PC-9 (cell line): ENCODE data around the gene NPEPL1. TPM values are rescaled to one million over a fixed set of nuclear protein-coding genes. Genes with fewer than 3 reads are reported as not detected.

Experiments
- BruUV-seq: library from RNA; stranded (reverse); fragments of 400-500 nt; replicated peaks from 2 replicates; lab custom pipeline; 2021; lab: Mats Ljungman, UMichigan
- CTCF ChIA-PET: fragments of 300-600 bp; sonication (Branson Sonifier 250); formaldehyde crosslinking; loops from one replicate; lab custom pipeline; 2022; ENCODE audit warnings: antibody characterized with exemption; lab: Charles Lee
- POLR2A ChIA-PET: fragments of 300-600 bp; sonication (Branson Sonifier 250); formaldehyde crosslinking; loops from one replicate; lab custom pipeline; 2022; ENCODE audit warnings: antibody characterized with exemption; ENCODE audit not compliant: unreplicated experiment; lab: Charles Lee
- DNase-seq, 2 experiments: peaks; one replicate each; pipeline versions ENCODE4 v3.0.0 to v3.0.0-alpha.2; 2015 to 2022; ENCODE audit warnings: mixed read lengths in 1 of 2
- H2AFZ ChIP-seq: fragments of 200-600 bp; sonication (generic); 2 replicates; pipeline ENCODE4 v1.8.1; 2017; ENCODE audit warnings: antibody characterized with exemption
- H3F3A ChIP-seq: fragments of 200-600 bp; sonication (generic); 2 replicates; pipeline ENCODE4 v1.8.1; 2017; ENCODE audit warnings: antibody characterized with exemption, mild to moderate bottlenecking, low read depth; ENCODE audit not compliant: insufficient read depth
- H3K27ac ChIP-seq: fragments of 200-600 bp; sonication (generic); 2 replicates; pipeline ENCODE4 v1.6.1; 2016; ENCODE audit warnings: mixed run types
- H3K27me3 ChIP-seq: fragments of 200-600 bp; sonication (generic); 2 replicates; pipeline ENCODE4 v1.6.1; 2016; ENCODE audit warnings: low read depth, mixed run types; ENCODE audit not compliant: insufficient read depth
- H3K36me3 ChIP-seq: fragments of 200-600 bp; sonication (generic); 2 replicates; pipeline ENCODE4 v1.6.1; 2016; ENCODE audit warnings: low read depth, mixed run types
- H3K4me1 ChIP-seq: fragments of 200-600 bp; sonication (generic); replicated peaks from 2 replicates; pipeline ENCODE4 v1.6.1; 2016; ENCODE audit warnings: mixed run types; ENCODE audit not compliant: insufficient read depth
- H3K4me2 ChIP-seq: fragments of 200-600 bp; sonication (generic); 2 replicates; pipeline ENCODE4 v1.6.1; 2017; ENCODE audit warnings: mixed run types
- H3K4me3 ChIP-seq: fragments of 200-600 bp; sonication (generic); 2 replicates; pipeline ENCODE4 v1.6.1; 2016; ENCODE audit warnings: mixed run types
- H3K79me2 ChIP-seq: fragments of 200-600 bp; sonication (generic); 2 replicates; pipeline ENCODE4 v1.6.1; 2017; ENCODE audit warnings: low read depth, mixed run types
- H3K9me2 ChIP-seq: fragments of 200-600 bp; sonication (generic); 2 replicates; pipeline ENCODE4 v1.8.1; 2017; ENCODE audit warnings: mild to moderate bottlenecking; ENCODE audit not compliant: insufficient read depth
- H3K9me3 ChIP-seq: fragments of 200-600 bp; sonication (generic); 2 replicates; pipeline ENCODE4 v1.8.1; 2016; ENCODE audit warnings: low read depth; ENCODE audit not compliant: insufficient read depth
- H4K20me1 ChIP-seq: fragments of 200-600 bp; sonication (generic); 2 replicates; pipeline ENCODE4 v1.8.1; 2017; ENCODE audit not compliant: insufficient read depth
- EZH2 ChIP-seq: fragments of 200-600 bp; sonication (generic); IDR thresholded peaks from 2 replicates; pipeline ENCODE4 v1.8.0; 2017; ENCODE audit warnings: antibody characterized with exemption, low read depth
- intact Hi-C: fragments of 100-400 bp; cut with micrococcal nuclease; formaldehyde crosslinking; loops from one replicate; pipeline ENCODE4 v1.10.0; 2022; ENCODE audit not compliant: unreplicated experiment
- total RNA-seq: library from RNA; stranded (reverse); gene quantifications from 2 replicates; pipeline ENCODE4 v1.2.3, GENCODE V29; 2021
- TF ChIP-seq, protein P1 (sequence below): fragments of 200-600 bp; sonication (generic); conservative IDR thresholded peaks from 2 replicates; pipeline ENCODE4 v1.6.1; 2017; ENCODE audit warnings: mixed run types, antibody characterized with exemption, mild to moderate bottlenecking, moderate library complexity

NPEPL1 gene
- total RNA-seq, 1 experiment from 2014 or later: 24.0 TPM

DNA sequence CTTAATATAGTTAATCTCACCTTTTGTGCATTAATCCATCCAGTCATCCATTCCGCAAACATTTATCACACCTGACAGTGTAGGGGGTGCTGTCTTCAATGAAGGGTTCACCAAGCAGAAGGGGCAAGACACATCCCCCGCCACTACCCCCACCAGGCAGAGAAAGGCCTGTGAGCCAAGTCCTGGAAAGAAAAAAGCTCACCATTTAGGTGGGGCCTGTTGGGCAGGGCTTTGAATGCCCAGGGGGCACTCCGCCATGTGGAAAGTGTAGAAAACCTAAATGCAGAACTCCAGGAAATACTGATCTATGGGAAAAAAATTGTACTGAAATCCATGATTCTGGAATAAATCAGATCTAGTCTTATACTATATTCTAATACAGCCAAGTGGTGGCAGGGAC lies 46.3 kb upstream of the NPEPL1 start:
- Histone ChIP-seq H3K9me2 (no peaks in the 10 kb centered on the region), H3K4me3 (no peak overlapping the region), H2AFZ (no peak overlapping the region), H3K79me2 (peaks cover 2% of the 10 kb centered on the region), H3K27ac (no peak overlapping the region), H3K4me2 (no peak overlapping the region), H4K20me1 (no peaks in the 10 kb centered on the region), H3K27me3 (no peaks in the 10 kb centered on the region), H3K4me1 (peaks cover 18% of the 10 kb centered on the region), H3K36me3 (no peaks in the 10 kb centered on the region), H3K9me3 (no peaks in the 10 kb centered on the region), H3F3A (peaks cover 5% of the 10 kb centered on the region; the same call in 1 of the 2 replicates)
- no TSS peak for BruUV-seq
- TF ChIP-seq, protein P1, sequence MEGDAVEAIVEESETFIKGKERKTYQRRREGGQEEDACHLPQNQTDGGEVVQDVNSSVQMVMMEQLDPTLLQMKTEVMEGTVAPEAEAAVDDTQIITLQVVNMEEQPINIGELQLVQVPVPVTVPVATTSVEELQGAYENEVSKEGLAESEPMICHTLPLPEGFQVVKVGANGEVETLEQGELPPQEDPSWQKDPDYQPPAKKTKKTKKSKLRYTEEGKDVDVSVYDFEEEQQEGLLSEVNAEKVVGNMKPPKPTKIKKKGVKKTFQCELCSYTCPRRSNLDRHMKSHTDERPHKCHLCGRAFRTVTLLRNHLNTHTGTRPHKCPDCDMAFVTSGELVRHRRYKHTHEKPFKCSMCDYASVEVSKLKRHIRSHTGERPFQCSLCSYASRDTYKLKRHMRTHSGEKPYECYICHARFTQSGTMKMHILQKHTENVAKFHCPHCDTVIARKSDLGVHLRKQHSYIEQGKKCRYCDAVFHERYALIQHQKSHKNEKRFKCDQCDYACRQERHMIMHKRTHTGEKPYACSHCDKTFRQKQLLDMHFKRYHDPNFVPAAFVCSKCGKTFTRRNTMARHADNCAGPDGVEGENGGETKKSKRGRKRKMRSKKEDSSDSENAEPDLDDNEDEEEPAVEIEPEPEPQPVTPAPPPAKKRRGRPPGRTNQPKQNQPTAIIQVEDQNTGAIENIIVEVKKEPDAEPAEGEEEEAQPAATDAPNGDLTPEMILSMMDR: no peak
- TF ChIP-seq EZH2: no peak
- intact Hi-C loops: no loop called here
- ChIA-PET POLR2A (interaction anchor here (0.5 kb wide), 1 partner anchor 225 kb away, joined by 10 read pairs; no protein-coding TSS in a partner anchor), CTCF (no interaction called here)
- no peak for DNase-seq

DNA sequence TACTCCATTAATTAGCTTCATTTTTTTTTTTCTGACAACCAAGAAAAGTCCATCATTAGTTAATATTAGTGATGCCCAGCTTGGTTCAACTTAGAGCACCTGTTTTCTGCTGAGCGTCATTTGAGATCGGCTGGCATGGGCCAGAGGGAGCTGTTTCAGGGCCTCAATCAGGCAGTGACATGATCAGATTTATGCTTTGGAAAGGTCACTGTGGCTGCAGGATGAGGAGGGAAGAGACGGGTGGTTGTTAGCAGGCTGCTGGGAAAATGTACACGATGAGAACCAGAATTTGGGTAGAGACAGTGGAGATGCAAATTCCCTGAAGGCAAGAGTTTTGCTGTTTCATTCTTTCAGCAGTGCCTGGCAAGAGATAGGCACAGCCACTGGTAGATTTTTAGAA lies 45.9 kb upstream of the NPEPL1 start:
- ChIA-PET CTCF (no interaction called here), POLR2A (interaction anchor here (0.5 to 0.6 kb wide), 2 partner anchors 17 to 225 kb away, joined by 3 to 10 read pairs; no protein-coding TSS in a partner anchor)
- no peak for DNase-seq
- H3K27me3 ChIP-seq: no peaks in the 10 kb centered on the region
- H2AFZ ChIP-seq: no peak overlapping the region
- TF ChIP-seq EZH2: no peak
- TF ChIP-seq, protein P1: no peak
- no peaks in the 10 kb centered on the region for H3K36me3 ChIP-seq
- no peaks in the 10 kb centered on the region for H4K20me1 ChIP-seq
- no peak overlapping the region for H3K27ac ChIP-seq
- H3K9me3 ChIP-seq: no peaks in the 10 kb centered on the region
- peaks cover 6% of the 10 kb centered on the region for H3K79me2 ChIP-seq
- H3K9me2 ChIP-seq: no peaks in the 10 kb centered on the region
- no TSS peak for BruUV-seq
- intact Hi-C loops: no loop called here
- H3K4me1 ChIP-seq: peaks cover 18% of the 10 kb centered on the region
- no peak overlapping the region for H3K4me3 ChIP-seq
- H3K4me2 ChIP-seq: no peak overlapping the region
- peaks cover 8% of the 10 kb centered on the region; the same call in 1 of the 2 replicates for H3F3A ChIP-seq

DNA sequence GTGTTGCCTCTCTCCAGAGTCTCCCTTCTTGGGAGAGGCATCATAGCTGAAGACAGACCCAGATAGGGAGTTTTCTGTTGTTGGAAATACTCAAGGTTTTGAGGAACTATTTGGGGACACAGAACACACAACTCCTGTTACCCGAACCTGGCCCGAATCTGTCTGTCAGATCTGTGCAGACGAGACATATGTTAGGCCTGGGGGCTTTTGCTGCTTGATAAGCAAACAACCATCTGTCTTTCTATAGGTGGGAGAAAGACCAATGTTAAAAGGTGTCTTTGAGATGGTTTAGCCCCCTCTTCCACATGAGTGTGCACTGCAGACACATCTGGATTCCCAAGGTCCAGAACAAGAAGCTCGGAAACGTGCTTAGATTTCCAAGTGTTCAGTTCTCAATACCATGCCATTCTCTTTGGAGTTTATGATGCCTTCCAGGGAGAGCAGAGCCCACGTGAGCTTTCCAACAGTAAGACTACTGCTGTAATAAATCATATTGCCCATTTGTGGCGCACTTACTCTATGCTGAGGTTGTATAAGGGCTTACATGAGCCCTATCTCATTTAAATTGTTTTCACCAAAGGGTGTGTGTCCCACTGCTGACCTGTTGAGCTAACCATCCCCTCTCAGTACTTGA lies 45.3 kb upstream of the NPEPL1 start:
- POLR2A ChIA-PET: interaction anchor here (0.6 kb wide), 1 partner anchor 17 kb away, joined by 3 read pairs; no protein-coding TSS in a partner anchor
- intact Hi-C loops: no loop called here
- H3K27ac ChIP-seq: no peak overlapping the region

More for the DNA sequence above, 45.3 kb upstream of the NPEPL1 start:
- Histone ChIP-seq H2AFZ (no peak overlapping the region), H3K36me3 (no peaks in the 10 kb centered on the region), H4K20me1 (no peaks in the 10 kb centered on the region), H3K4me1 (peaks cover 18% of the 10 kb centered on the region), H3K27me3 (no peaks in the 10 kb centered on the region), H3K9me2 (no peaks in the 10 kb centered on the region), H3K79me2 (peaks cover 12% of the 10 kb centered on the region), H3F3A (peaks cover 9% of the 10 kb centered on the region; the same call in 1 of the 2 replicates), H3K4me2 (no peak overlapping the region), H3K4me3 (no peak overlapping the region), H3K9me3 (no peaks in the 10 kb centered on the region)
- no TSS peak for BruUV-seq
- TF ChIP-seq, protein P1: no peak
- no peak for TF ChIP-seq EZH2
- no peak for DNase-seq
- CTCF ChIA-PET: no interaction called here
